Activated T-helper 2 cell treated with anti-CD3 and anti-CD28 coated beads, Interferon-gamma antibody, Interleukin-2, Interleukin-4, amounts not matched to agents 10 μg/mL and 5 μg/mL and 100 μg/mL, durations not matched to agents 14 hours and 24 hours and 36 hours (primary cell): ENCODE results near the gene NTM. TPM values are rescaled to one million over a fixed set of nuclear protein-coding genes. Genes with fewer than 3 reads are reported as not detected.
"Not testable (repeated sequence)": the region's sequence is repeated elsewhere in the genome, so short reads cannot be mapped to it uniquely, and the experiment has no call there.

Source experiments
- DNase-seq: peaks from one replicate; pipeline ENCODE4 v3.0.0; 2021; ENCODE audit warnings: low spot score
- H3K27ac Mint-ChIP-seq: one replicate; pipeline ENCODE4 v1.8.0; 2021; ENCODE audit warnings: mixed read lengths
- H3K27me3 Mint-ChIP-seq: one replicate; pipeline ENCODE4 v1.8.0; 2021; ENCODE audit warnings: low read depth, mixed read lengths
- H3K36me3 Mint-ChIP-seq: one replicate; pipeline ENCODE4 v1.8.0; 2021; ENCODE audit warnings: low read depth, mixed read lengths
- H3K4me1 Mint-ChIP-seq: one replicate; pipeline ENCODE4 v1.8.0; 2021; ENCODE audit warnings: low read depth, mixed read lengths
- H3K4me3 Mint-ChIP-seq: one replicate; pipeline ENCODE4 v1.8.0; 2021; ENCODE audit warnings: low read depth, mild to moderate bottlenecking, moderate library complexity, mixed read lengths
- H3K9me3 Mint-ChIP-seq: one replicate; pipeline ENCODE4 v1.8.0; 2021; ENCODE audit warnings: mixed read lengths
- intact Hi-C: fragments of 100-400 bp; cut with micrococcal nuclease; formaldehyde crosslinking; loops from one replicate; pipeline ENCODE4 v1.15.1; 2023
- total RNA-seq: library from RNA; stranded (reverse); gene quantifications from 2 replicates; pipeline ENCODE4 v1.2.3, GENCODE V29; 2022

NTM gene
- total RNA-seq, 1 donor from 2014 or later = not detected

DNA sequence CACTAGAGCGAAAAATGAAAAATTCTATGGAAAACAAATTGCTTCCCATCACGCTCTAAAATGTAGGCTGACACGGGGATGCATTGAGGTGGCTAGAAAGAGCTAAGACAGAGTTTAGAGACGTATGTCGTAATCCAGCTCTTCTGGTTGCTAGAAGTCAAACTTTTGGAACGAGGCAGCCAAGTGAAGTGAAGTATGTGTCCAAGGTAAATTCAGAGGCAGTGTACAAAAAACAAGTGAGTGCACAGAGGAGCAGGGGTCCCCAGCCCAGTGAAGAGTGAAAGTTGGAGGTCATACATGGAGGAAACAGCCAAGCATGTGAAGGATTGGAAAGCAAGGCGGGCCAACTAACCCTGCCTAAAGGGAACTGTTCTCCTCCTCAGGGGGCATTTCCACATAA, 528.5 kb downstream of the NTM start:
- no peak for DNase-seq
- H3K4me3 Mint-ChIP-seq = no peak overlapping the region
- no peaks in the 10 kb centered on the region for H3K9me3 Mint-ChIP-seq
- H3K27ac Mint-ChIP-seq = no peak overlapping the region
- H3K27me3 Mint-ChIP-seq = no peaks in the 10 kb centered on the region
- intact Hi-C loops = no loop called here
- no peaks in the 10 kb centered on the region for H3K4me1 Mint-ChIP-seq
- H3K36me3 Mint-ChIP-seq = no peaks in the 10 kb centered on the region

DNA sequence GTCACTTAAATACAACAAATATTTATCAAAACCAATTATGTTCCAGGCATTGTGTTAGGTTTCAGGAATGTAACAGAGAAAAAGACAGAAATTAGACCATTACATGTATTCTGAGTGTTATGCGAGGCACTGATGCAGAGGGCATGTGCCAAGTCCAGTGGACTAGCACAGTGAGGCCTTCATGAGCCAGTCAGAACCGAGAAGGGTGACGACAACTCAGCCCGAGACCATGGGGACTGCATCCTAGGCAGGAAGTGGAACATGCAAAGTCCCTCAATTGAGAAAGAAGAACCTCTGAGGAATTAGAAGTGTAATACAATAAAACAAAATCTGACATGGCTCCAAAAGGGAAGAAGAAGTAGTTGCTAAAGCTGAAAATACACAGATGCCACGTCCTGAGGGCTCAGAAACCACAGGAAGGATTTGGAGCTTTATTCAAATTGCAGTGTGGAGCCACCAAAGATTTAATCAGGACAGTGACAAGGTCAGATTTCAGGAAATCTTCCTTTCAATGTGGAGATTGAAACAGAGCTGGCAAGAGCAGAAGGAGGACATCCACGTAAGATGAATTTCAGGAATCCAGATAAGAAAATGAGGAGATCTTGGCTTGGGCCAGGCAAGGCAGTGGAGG, 529.6 kb downstream of the NTM start:
- intact Hi-C loops = no loop called here
- no peaks in the 10 kb centered on the region for H3K9me3 Mint-ChIP-seq
- H3K4me1 Mint-ChIP-seq = no peaks in the 10 kb centered on the region
- DNase-seq = no peak
- H3K27me3 Mint-ChIP-seq = no peaks in the 10 kb centered on the region
- H3K27ac Mint-ChIP-seq = no peak overlapping the region
- H3K4me3 Mint-ChIP-seq = no peak overlapping the region
- no peaks in the 10 kb centered on the region for H3K36me3 Mint-ChIP-seq

DNA sequence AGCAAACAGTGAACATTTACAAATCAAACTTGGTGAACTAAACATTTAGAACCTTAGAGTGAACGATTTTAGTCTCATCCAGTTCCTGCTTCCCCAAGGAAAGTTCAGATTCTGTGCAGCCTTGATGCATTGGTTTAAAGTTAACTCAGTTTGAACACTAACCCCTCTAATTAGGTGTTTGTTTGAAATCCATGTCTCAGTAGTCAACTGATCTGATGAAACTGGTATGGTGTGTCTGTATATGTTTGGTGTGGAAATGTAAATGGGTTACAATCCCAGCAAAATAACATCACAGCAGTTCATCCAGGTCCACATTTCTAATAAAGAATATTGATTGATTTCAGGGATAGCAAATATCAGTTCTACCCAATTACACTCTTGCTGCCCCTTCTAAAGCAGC, 532.0 kb downstream of the NTM start:
- H3K9me3 Mint-ChIP-seq = no peaks in the 10 kb centered on the region
- no peak overlapping the region for H3K4me3 Mint-ChIP-seq
- no peaks in the 10 kb centered on the region for H3K36me3 Mint-ChIP-seq
- H3K27me3 Mint-ChIP-seq = peaks cover 2% of the 10 kb centered on the region
- DNase-seq = no peak
- no peaks in the 10 kb centered on the region for H3K4me1 Mint-ChIP-seq
- no peak overlapping the region for H3K27ac Mint-ChIP-seq
- intact Hi-C loops = no loop called here

DNA sequence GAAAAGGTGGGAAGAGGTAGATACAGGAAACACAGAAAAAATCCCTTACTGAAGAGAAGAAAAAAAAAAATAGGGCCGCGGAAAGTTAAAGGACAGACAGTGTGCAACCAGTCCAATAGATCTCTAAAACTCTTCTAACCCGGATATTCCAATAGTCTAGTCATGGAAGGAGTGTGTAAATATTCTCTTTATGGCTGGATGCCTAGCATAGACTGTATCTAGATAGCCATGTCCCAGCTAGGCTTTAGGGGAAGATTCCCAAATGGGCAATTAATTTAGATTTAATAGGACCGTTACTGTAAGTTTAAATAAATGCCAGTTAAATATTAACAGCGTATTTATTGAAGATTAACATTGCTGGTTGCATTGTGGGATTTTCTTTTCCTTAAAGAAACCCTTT, 532.7 kb downstream of the NTM start:
- no peaks in the 10 kb centered on the region for H3K36me3 Mint-ChIP-seq
- no peak overlapping the region for H3K27ac Mint-ChIP-seq
- no peaks in the 10 kb centered on the region for H3K9me3 Mint-ChIP-seq
- no peaks in the 10 kb centered on the region for H3K4me1 Mint-ChIP-seq
- H3K4me3 Mint-ChIP-seq = no peak overlapping the region
- peaks cover 3% of the 10 kb centered on the region for H3K27me3 Mint-ChIP-seq
- intact Hi-C loops = no loop called here
- no peak for DNase-seq

DNA sequence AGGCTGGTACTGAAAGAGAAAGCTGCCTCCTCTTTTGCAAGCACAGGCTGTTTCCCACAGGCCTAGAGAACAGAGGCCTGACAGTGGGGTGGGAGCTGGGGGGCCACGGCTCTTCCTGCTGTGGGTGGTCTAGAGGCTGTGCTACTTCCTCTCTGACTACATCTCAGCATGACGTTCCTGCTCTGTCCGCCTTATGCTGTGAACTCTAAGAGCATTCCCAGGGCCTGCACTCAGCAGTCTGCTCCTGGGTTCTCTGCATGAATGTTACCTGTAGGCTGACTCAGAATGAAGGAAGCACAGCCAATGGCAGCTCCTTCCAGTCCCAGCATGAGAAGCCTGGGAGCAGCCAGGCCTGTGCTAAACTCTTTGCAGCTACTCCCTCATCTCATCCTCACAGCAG, 534.3 kb downstream of the NTM start:
- H3K27me3 Mint-ChIP-seq = peaks cover 15% of the 10 kb centered on the region
- H3K4me1 Mint-ChIP-seq = no peaks in the 10 kb centered on the region
- intact Hi-C loops = no loop called here
- DNase-seq = no peak
- H3K9me3 Mint-ChIP-seq = no peaks in the 10 kb centered on the region
- no peak overlapping the region for H3K4me3 Mint-ChIP-seq
- no peak overlapping the region for H3K27ac Mint-ChIP-seq
- H3K36me3 Mint-ChIP-seq = no peaks in the 10 kb centered on the region

DNA sequence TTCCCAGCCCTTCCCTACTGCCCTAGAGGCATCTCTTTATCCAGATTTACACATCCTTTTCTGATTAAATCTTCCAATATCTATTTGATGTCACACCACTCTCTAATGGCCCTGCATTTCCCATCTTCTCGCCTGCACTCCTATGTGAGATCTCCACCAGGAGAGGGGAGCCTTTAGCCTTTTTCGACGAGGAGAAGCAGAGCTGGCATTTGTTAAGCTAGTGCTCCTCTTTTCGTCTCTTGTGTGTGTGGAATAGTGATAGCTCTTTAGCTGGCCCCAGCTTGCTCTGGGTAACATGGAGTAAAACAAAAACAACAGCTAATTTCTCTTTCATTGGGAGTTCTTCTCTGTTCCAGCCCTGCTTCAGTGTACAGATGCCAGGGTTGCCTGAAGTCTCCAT, 536.5 kb downstream of the NTM start:
- Mint-ChIP-seq H3K4me1 (no peaks in the 10 kb centered on the region), H3K4me3 (no peak overlapping the region), H3K9me3 (no peaks in the 10 kb centered on the region), H3K27me3 (peaks cover 22% of the 10 kb centered on the region), H3K27ac (no peak overlapping the region), H3K36me3 (no peaks in the 10 kb centered on the region)
- no peak for DNase-seq
- intact Hi-C loops = no loop called here

DNA sequence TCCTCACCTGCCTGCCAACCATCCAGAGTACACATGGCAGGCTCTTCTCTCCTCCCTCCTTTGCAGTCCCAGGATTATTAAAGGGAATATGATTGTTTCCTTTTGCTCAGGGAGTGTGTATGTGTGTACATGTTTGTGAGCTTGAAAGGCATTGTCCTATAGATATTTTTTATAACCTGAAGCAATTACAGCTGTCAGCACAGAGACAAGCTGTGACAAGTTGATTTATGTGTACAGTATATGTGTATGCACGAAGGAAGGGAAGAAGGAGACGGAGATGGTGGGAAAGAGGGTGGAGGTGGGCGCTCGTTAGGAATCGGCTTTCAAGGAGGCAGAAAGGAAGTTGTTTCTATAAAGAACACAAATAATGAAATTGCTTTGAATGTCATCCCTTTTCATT, 537.0 kb downstream of the NTM start:
- Mint-ChIP-seq H3K4me3 (no peak overlapping the region), H3K36me3 (no peaks in the 10 kb centered on the region), H3K27me3 (peaks cover 26% of the 10 kb centered on the region), H3K27ac (no peak overlapping the region), H3K9me3 (no peaks in the 10 kb centered on the region), H3K4me1 (no peaks in the 10 kb centered on the region)
- DNase-seq = no peak
- intact Hi-C loops = no loop called here

DNA sequence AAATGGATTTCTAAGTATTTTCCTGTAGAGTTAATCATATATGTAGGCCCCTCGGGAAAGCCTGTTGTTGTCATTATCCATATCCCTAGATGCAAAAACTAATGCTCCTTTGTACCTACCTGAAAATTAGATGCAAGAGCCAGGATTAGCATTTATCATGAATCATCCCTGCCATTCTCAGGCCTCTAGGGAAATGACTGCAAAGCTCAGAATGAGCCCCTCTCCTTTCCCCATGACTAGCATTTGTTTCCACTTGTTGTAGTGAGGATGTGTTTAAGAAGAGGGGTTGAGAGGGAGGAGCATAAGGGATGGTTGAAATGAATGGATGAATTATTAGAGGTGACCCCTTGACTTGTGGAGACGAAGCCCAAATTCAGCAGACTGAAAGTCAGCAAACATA, 537.9 kb downstream of the NTM start:
- Mint-ChIP-seq H3K27me3 (peaks cover 30% of the 10 kb centered on the region), H3K4me3 (no peak overlapping the region), H3K36me3 (no peaks in the 10 kb centered on the region), H3K27ac (no peak overlapping the region), H3K4me1 (no peaks in the 10 kb centered on the region), H3K9me3 (no peaks in the 10 kb centered on the region)
- intact Hi-C loops = no loop called here
- DNase-seq = no peak

DNA sequence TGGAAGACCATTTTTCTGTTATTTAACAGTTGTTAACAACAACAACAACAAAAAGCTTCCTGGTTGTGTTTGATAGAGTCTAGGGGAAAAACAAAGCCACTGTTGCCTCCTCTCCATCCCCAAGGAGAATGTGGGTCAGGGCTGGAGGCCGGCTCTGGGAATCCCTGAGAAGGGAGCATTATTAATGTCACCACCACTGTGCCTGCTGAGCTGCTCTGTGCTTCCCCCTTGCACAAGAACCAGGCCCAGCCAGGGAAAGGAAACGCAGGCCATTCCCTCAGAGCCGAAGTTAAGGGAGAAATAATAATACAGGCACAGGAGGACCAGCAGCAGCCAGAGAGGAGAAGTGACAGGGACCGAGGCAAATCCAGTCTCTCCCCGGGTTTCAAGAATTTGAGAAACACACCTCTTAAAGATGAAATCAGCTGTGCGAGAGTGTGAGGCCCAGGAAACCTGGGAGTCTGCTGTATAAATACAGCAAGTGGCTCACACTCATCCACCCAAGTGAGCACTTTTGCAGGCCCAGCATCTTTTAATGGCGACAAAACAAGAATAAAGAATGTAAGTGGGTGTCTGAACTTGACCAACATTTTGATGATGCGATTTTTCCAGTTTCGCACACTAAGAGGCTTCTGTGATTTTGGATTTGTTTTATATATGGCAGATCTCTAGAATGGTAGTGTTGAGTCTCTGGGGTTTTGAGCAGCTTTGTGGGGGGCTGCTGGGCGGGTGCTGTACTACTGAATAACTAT, 539.2 kb downstream of the NTM start:
- no peaks in the 10 kb centered on the region for H3K4me1 Mint-ChIP-seq
- no peaks in the 10 kb centered on the region for H3K9me3 Mint-ChIP-seq
- no peaks in the 10 kb centered on the region for H3K36me3 Mint-ChIP-seq
- no peak overlapping the region for H3K4me3 Mint-ChIP-seq
- no peak overlapping the region for H3K27ac Mint-ChIP-seq
- H3K27me3 Mint-ChIP-seq = peaks cover 30% of the 10 kb centered on the region
- intact Hi-C loops = no loop called here
- DNase-seq = no peak

DNA sequence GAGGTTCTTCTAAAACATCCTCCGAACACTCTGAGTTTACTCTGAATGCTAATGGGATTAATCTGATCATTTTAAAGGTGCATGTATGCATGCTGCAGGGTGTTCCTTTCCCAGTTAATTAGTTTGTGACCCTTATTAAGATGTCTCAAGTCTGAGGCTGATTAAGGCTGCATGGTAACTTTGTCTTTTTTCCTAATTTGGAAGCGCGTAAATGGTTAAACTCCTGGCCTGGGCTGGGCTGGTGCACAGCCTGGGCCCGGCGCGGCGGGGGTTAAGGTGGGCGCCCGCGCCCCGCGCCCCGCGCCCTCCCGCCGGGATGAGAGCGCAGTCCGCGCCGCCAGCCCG, 539.7 kb downstream of the NTM start:
- no peak overlapping the region for H3K4me3 Mint-ChIP-seq
- no peaks in the 10 kb centered on the region for H3K4me1 Mint-ChIP-seq
- no peak overlapping the region for H3K27ac Mint-ChIP-seq
- peaks cover 30% of the 10 kb centered on the region for H3K27me3 Mint-ChIP-seq
- intact Hi-C loops = no loop called here
- DNase-seq = no peak
- H3K9me3 Mint-ChIP-seq = no peaks in the 10 kb centered on the region
- H3K36me3 Mint-ChIP-seq = no peaks in the 10 kb centered on the region

DNA sequence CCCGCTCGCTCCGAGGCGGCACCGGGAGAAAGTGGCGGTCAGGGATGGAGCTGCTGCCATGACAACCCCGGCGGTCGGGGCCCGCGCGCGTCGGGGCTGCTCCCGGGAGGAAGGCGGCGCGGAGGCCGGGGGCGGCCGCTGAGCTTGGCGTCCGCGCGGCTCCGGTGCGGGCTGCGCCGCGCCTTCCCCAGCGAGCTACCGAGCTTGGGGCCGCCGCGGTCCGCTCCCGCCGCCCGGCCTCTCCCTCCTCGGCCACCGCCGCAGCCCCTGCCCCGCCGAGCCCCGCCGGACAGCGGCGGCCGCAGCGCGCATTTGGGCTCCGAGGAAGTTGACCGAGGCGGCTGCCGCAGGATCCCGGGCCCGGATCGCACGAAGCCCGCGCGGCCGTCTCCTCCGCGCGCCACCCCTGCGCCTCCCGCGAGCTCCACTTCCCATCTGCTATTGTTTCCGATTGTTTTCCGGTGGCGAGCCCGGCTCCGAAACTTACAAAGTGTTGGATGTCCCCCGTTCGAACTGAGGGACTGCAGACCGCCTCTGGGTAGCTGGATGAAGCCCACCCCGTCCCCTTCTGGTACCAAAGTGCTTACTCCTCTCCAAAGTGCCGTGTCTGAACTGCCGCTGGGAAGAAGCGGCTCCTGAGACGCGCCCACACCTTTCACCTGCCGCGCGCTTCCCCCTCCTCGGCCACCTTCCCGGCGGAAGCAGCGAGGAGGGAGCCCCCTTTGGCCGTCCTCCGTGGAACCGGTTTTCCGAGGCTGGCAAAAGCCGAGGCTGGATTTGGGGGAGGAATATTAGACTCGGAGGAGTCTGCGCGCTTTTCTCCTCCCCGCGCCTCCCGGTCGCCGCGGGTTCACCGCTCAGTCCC, 540.3 kb downstream of the NTM start:
- intact Hi-C loops = no loop called here
- H3K9me3 Mint-ChIP-seq = no peaks in the 10 kb centered on the region
- H3K4me3 Mint-ChIP-seq = no peak overlapping the region
- DNase-seq = no peak
- no peaks in the 10 kb centered on the region for H3K36me3 Mint-ChIP-seq
- peaks cover 30% of the 10 kb centered on the region for H3K27me3 Mint-ChIP-seq
- H3K4me1 Mint-ChIP-seq = no peaks in the 10 kb centered on the region
- no peak overlapping the region for H3K27ac Mint-ChIP-seq

DNA sequence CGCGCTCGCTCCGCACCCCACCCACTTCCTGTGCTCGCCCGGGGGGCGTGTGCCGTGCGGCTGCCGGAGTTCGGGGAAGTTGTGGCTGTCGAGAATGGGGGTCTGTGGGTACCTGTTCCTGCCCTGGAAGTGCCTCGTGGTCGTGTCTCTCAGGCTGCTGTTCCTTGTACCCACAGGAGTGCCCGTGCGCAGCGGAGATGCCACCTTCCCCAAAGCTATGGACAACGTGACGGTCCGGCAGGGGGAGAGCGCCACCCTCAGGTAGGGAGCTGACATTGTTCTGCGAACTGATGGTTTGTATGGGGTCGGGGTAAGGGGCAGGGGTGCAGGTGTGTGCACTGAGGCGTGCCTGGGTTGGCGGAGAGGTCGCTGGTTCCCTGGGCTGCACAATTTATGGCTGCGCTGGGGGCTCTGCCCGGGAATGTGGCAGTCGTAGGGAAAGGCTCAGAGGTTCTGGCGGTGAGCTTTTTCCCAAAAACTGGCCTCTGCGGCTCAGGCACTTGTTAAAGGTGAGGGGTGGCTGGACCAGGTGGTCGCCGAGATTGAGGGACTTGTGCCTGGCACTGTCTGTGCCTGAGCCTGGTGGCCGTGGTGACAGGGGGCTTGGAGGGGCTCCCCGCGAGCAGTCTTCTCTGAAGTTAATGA, 541.1 kb downstream of the NTM start:
- H3K9me3 Mint-ChIP-seq, H3K27ac Mint-ChIP-seq, intact Hi-C loops, H3K4me3 Mint-ChIP-seq, DNase-seq, H3K36me3 Mint-ChIP-seq, H3K4me1 Mint-ChIP-seq: not testable (repeated sequence)
- H3K27me3 Mint-ChIP-seq = peaks cover 30% of the 10 kb centered on the region

DNA sequence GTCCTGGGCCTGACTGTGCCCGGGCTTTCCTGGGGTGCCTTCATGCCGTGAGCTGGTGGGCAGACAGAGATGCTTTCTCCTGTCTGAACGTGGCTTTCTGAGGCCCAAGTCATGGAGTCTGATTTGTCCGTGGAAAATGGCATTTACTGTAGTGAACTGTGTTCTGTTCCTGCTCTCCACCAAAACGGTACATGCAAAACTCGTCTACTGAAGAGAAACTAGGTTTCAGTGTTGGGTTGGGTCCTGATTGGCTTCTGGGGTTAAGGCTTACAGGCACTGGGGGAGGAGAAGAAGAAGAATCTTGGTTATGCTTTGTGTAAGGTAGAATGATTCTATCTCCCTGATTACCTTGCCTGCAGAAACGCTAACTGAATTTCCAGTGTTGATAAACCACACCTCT, 541.7 kb downstream of the NTM start:
- Mint-ChIP-seq H3K36me3 (no peaks in the 10 kb centered on the region), H3K27me3 (peaks cover 30% of the 10 kb centered on the region), H3K9me3 (no peaks in the 10 kb centered on the region), H3K27ac (no peak overlapping the region), H3K4me3 (no peak overlapping the region), H3K4me1 (no peaks in the 10 kb centered on the region)
- no peak for DNase-seq
- intact Hi-C loops = no loop called here
